K562 (cell line): ENCODE results near the gene GINS2. TPM values are rescaled to one million over a fixed set of nuclear protein-coding genes. Genes with fewer than 3 reads are reported as not detected.

Experiments used
- ATAC-seq: fragments of 200-7000 bp; cut with Tn5 transposase; 3 replicates; pipeline ENCODE4 v1.9.1; 2020; ENCODE audit warnings: moderate library complexity
- BruUV-seq: library from RNA; stranded (reverse); fragments of 400-500 nt; replicated peaks from 2 replicates; lab custom pipeline; 2021; lab: Mats Ljungman, UMichigan
- CTCF ChIA-PET: fragments of 300-600 bp; formaldehyde crosslinking; extraction: SDS; loops from one replicate; lab custom pipeline; 2021; ENCODE audit warnings: low intra/inter-chr PET ratio; lab: Yijun Ruan, JAX
- POLR2A ChIA-PET: fragments of 300-600, 350-650 bp; sonication (Branson Sonifier 250); formaldehyde crosslinking; extraction: SDS; loops from one replicate; lab custom pipeline; 2021; ENCODE audit warnings: antibody characterized with exemption, inconsistent platforms; lab: Yijun Ruan, JAX
- DNase-seq, 4 experiments: peaks; one replicate each; pipeline versions ENCODE4 v3.0.0 to v3.0.0-alpha.2; 2011 to 2018; ENCODE audit warnings: low spot score in 3 of 4, mixed read lengths in 3 of 4; ENCODE audit errors: extremely low read depth in 1 of 4
- FAIRE-seq: peaks from 2 replicates; lab custom pipeline; 2011; peaks lifted over from hg19 to GRCh38; lab: Jason Lieb, UNC
- H2AFZ ChIP-seq: 2 replicates; pipeline ENCODE4 v1.6.0; 2011; ENCODE audit warnings: low read depth, low read length, control low read depth, inconsistent platforms
- H3K27ac ChIP-seq: fragments of 200-600 bp; 3 replicates; pipeline ENCODE4 v1.8.0; 2011; ENCODE audit warnings: low read depth, mild to moderate bottlenecking, control low read depth, inconsistent platforms, low read length, moderate library complexity, mixed read lengths; ENCODE audit errors: extremely low read depth
- H3K27me3 ChIP-seq, 2 experiments: fragments of 300-600 bp in 1 of 2; 2 replicates in 1 of 2; 3 replicates in 1 of 2; pipeline versions ENCODE4 v1.6.0 to v1.8.0; 2011; ENCODE audit warnings: inconsistent platforms in 2 of 2, low read length in 2 of 2, mild to moderate bottlenecking in 1 of 2, mixed read lengths in 1 of 2, moderate library complexity in 1 of 2; ENCODE audit not compliant: control insufficient read depth in 2 of 2, insufficient read depth in 2 of 2
- H3K36me3 ChIP-seq: fragments of 300-600 bp; 3 replicates; pipeline ENCODE4 v1.8.0; 2011; ENCODE audit warnings: mild to moderate bottlenecking, low read length, inconsistent platforms; ENCODE audit not compliant: control insufficient read depth, insufficient read depth
- H3K4me1 ChIP-seq, 2 experiments: fragments of 200-600 bp in 1 of 2; replicated peaks in 1 of 2; 2 replicates in 1 of 2; 3 replicates in 1 of 2; pipeline versions ENCODE4 v1.5.1 to v1.8.0; 2011; ENCODE audit warnings: inconsistent platforms in 2 of 2, low read length in 2 of 2, mild to moderate bottlenecking in 1 of 2, mixed read lengths in 1 of 2, moderate library complexity in 1 of 2; ENCODE audit not compliant: control insufficient read depth in 2 of 2, insufficient read depth in 2 of 2
- H3K4me2 ChIP-seq: 2 replicates; pipeline ENCODE4 v1.6.1; 2011; ENCODE audit warnings: low read length, control low read depth, inconsistent platforms, mixed read lengths; ENCODE audit not compliant: insufficient read depth
- H3K4me3 ChIP-seq: fragments of 200-600 bp; sonication (generic), shearing (Covaris generic); 2 replicates; pipeline ENCODE4 v1.5.1; 2016; ENCODE audit warnings: control low read depth, inconsistent platforms
- H3K79me2 ChIP-seq: fragments of 200-600 bp; 3 replicates; pipeline ENCODE4 v1.8.0; 2011; ENCODE audit warnings: low read length, inconsistent platforms; ENCODE audit not compliant: control insufficient read depth, insufficient read depth
- H3K9ac ChIP-seq, 2 experiments: 2 replicates each; pipeline versions ENCODE4 v1.6.0 to v1.6.1; 2011; ENCODE audit warnings: low read depth in 2 of 2, low read length in 2 of 2, control low read depth in 1 of 2, inconsistent platforms in 1 of 2, mild to moderate bottlenecking in 1 of 2, mixed read lengths in 1 of 2; ENCODE audit not compliant: insufficient read depth in 1 of 2
- H3K9me1 ChIP-seq: one replicate; pipeline ENCODE4 v1.6.0; 2011; ENCODE audit warnings: inconsistent platforms, mild to moderate bottlenecking, low read length, moderate library complexity; ENCODE audit not compliant: control insufficient read depth, insufficient read depth
- H3K9me3 ChIP-seq: replicated peaks from 2 replicates; pipeline ENCODE4 v1.5.1; 2011; ENCODE audit warnings: low read depth, low read length, inconsistent platforms; ENCODE audit not compliant: control insufficient read depth, insufficient read depth
- H4K20me1 ChIP-seq: replicated peaks from 2 replicates; pipeline ENCODE4 v1.6.1; 2011; ENCODE audit warnings: low read length, inconsistent platforms, mixed read lengths; ENCODE audit not compliant: control insufficient read depth, insufficient read depth
- DPF2 ChIP-seq: fragments of 450-650 bp; IDR thresholded peaks from 2 replicates; pipeline ENCODE4 v1.6.1; 2016
- FOXK1 ChIP-seq: sonication (generic); formaldehyde crosslinking; IDR thresholded peaks from 2 replicates; pipeline ENCODE4 v1.8.0; 2022; ENCODE audit warnings: missing genetic modification reagents, mild to moderate bottlenecking, borderline replicate concordance
- PML ChIP-seq: IDR thresholded peaks from 2 replicates; pipeline ENCODE4 v1.6.1; 2012; ENCODE audit warnings: low read length, inconsistent platforms
- POLR2AphosphoS5 ChIP-seq: IDR thresholded peaks from 2 replicates; pipeline ENCODE4 v1.6.1; 2011; ENCODE audit warnings: mild to moderate bottlenecking, low read depth, low read length, moderate library complexity; ENCODE audit not compliant: control insufficient read depth, insufficient read depth
- RBM22 ChIP-seq: fragments of 200-400 bp; formaldehyde crosslinking; IDR thresholded peaks from 2 replicates; pipeline ENCODE4 v1.6.1; 2018; ENCODE audit warnings: low read length, low read depth; ENCODE audit not compliant: poor library complexity, severe bottlenecking
- SMAD2 ChIP-seq: fragments of 150-350 bp; IDR thresholded peaks from 2 replicates; pipeline ENCODE4 v1.6.1; 2014; ENCODE audit warnings: low read depth, mild to moderate bottlenecking, low read length
- WGBS: fragments of 100-300 bp; shearing (Covaris generic); methylation state at CpG from one replicate; pipeline ENCODE4 v1.1.6; 2016; ENCODE audit warnings: low coverage, mixed read lengths; ENCODE audit not compliant: insufficient coverage; ENCODE audit errors: missing lambda C conversion rate; 5-methylcytosine and 5-hydroxymethylcytosine counted together
- in situ Hi-C: fragments of 300-500 bp; cut with MboI; formaldehyde crosslinking; loops from 4 replicates; pipeline ENCODE4 v1.15.0; 2018; ENCODE audit warnings: inconsistent platforms, mixed read lengths
- intact Hi-C: fragments of 100-400 bp; cut with micrococcal nuclease; formaldehyde crosslinking; loops from 2 replicates; pipeline ENCODE4 v1.14.2; 2022
- polyA plus RNA-seq, 8 experiments: library from polyadenylated mRNA; depleted of rRNA in 4 of 8; stranded (reverse) in 5 of 8; unstranded in 3 of 8; fragments of >200 nt; fragmentation: Nextera tagmentation in 2 of 8; fragmentation: Illumina TruSeq in 1 of 8; extraction: Ambion mirVana in 2 of 8; extraction: Trizol in 1 of 8; gene quantifications; 2 replicates each; pipeline versions ENCODE4 v1.2.1 to v1.2.3, GENCODE V29; 2011 to 2014; ENCODE audit warnings: inconsistent platforms in 1 of 8, missing spikeins in 1 of 8
- total RNA-seq, 7 experiments: library from RNA; depleted of rRNA in 6 of 7; stranded (reverse); fragments of >200 nt in 6 of 7; fragmentation: Illumina TruSeq in 2 of 7; extraction: Trizol in 2 of 7; gene quantifications; 2 replicates each; pipeline versions ENCODE4 v1.2.1 to v1.2.3, GENCODE V29; 2011 to 2021; ENCODE audit warnings: low replicate concordance in 1 of 7
- TF ChIP-seq, protein P1 (sequence below): sonication (generic); IDR thresholded peaks from 2 replicates; pipeline ENCODE4 v1.6.1; 2016

The GINS2 gene
- total and polyA plus RNA-seq, 9 of the 15 experiments (the other 6 are each of a cell fraction or from before 2014, with no cell fraction given), result 40.4 to 76.2 (median 44.6) TPM

DNA sequence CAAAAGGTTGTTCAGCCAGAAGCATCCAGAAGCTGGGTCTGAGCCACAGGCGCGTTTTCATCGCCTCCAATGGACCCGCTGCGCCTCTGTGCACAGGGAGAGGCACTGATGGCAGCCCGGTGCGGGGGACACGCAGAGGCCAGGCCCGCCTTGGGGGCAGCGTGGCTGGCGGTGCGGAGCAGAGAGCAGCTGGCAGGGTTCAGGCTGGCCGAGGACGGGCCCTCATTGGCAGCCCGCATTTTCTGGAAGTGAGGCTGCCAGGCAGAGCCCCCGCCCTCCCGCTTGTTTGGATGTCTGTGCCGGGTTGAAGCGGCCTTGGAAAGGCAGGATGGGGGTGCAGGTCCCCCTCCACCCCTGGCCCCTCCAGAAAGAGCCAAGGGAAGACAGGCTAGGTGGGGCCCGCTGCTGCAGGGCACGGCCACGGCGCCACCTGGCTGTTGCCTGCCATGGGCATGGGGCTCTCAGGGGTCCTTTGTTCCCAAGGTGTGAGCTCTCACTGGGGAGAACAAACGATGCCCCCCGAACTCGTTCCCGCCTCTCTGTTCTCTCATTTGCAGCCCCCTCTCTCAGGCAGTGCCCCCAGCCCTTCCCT lies 56.9 kb downstream of the GINS2 start:
- Histone ChIP-seq H3K79me2 (peaks cover 99% of the 10 kb centered on the region), H3K9me3 (peaks cover 5% of the 10 kb centered on the region; the same call in 1 of the 2 replicates), H3K9ac (peak overlapping the region in 1 of 2 experiments; percentile 17; a peak in 1 of 4 replicates), H3K9me1 (peaks cover 11% of the 10 kb centered on the region), H4K20me1 (peaks cover 82% of the 10 kb centered on the region), H3K27ac (no peak overlapping the region), H3K4me2 (no peak overlapping the region), H3K4me3 (no peak overlapping the region), H3K27me3 (no peaks in the 10 kb centered on the region), H3K36me3 (peaks cover 97% of the 10 kb centered on the region; the same call in 2 of the 3 replicates), H2AFZ (no peak overlapping the region), H3K4me1 (peaks cover 4 to 76% of the 10 kb centered on the region in 2 experiments; a peak in 2 of 5 replicates)
- ATAC-seq, result no peak
- DNase-seq, result no peak
- POLR2A ChIA-PET, result interaction anchor here (0.6 kb wide), 1 partner anchor 13 kb away, joined by 3 read pairs; no protein-coding TSS in a partner anchor
- TF ChIP-seq DPF2, result no peak
- no peak for TF ChIP-seq SMAD2
- no peak for TF ChIP-seq PML
- TF ChIP-seq FOXK1 (CRISPR knock-in tag), result no peak
- TF ChIP-seq, protein P1, sequence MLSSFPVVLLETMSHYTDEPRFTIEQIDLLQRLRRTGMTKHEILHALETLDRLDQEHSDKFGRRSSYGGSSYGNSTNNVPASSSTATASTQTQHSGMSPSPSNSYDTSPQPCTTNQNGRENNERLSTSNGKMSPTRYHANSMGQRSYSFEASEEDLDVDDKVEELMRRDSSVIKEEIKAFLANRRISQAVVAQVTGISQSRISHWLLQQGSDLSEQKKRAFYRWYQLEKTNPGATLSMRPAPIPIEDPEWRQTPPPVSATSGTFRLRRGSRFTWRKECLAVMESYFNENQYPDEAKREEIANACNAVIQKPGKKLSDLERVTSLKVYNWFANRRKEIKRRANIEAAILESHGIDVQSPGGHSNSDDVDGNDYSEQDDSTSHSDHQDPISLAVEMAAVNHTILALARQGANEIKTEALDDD, result no peak
- TF ChIP-seq POLR2AphosphoS5, result peak; percentile 3; the same call in 1 of the 2 replicates
- TF ChIP-seq RBM22, result peak; percentile 79
- no TSS peak for BruUV-seq
- FAIRE-seq, result no peak
- intact Hi-C loops, result no loop called here
- in situ Hi-C loops, result no loop called here
- 91% methylated on average over 19 of the region's 27 CpGs for WGBS
- CTCF ChIA-PET, result no interaction called here
